DND-41 (cell line): ENCODE results near the gene DENR.

Experiments used
- EZH2 ChIP-seq: IDR thresholded peaks from 3 replicates; pipeline ENCODE4 v1.6.1; 2012; ENCODE audit warnings: borderline replicate concordance, low read depth, mild to moderate bottlenecking, moderate library complexity, low read length, inconsistent platforms; ENCODE audit not compliant: severe bottlenecking
- TF ChIP-seq, protein P1 (sequence below): IDR thresholded peaks from 2 replicates; pipeline ENCODE4 v1.5.1; 2012; ENCODE audit warnings: borderline replicate concordance, low read length, moderate library complexity, mild to moderate bottlenecking; ENCODE audit not compliant: poor library complexity, severe bottlenecking; ENCODE audit errors: extremely low read depth

DNA sequence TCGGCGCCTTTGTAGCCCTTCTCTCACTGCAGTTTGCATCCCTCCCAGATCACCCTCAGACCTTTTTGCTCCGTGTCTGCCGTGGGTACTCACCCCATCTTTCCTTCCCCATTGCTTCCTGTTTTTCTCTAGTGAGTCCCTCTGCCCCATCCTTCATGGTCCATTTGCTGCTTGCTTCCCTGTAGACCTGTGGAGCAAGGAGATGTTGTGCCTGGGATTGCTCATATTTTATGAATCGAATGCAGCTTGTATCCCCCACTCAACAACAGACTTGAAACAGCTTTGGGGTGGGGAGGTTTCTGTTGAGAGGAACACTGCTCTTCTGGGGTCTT lies 661 bp downstream of the DENR start:
- TF ChIP-seq, protein P1, sequence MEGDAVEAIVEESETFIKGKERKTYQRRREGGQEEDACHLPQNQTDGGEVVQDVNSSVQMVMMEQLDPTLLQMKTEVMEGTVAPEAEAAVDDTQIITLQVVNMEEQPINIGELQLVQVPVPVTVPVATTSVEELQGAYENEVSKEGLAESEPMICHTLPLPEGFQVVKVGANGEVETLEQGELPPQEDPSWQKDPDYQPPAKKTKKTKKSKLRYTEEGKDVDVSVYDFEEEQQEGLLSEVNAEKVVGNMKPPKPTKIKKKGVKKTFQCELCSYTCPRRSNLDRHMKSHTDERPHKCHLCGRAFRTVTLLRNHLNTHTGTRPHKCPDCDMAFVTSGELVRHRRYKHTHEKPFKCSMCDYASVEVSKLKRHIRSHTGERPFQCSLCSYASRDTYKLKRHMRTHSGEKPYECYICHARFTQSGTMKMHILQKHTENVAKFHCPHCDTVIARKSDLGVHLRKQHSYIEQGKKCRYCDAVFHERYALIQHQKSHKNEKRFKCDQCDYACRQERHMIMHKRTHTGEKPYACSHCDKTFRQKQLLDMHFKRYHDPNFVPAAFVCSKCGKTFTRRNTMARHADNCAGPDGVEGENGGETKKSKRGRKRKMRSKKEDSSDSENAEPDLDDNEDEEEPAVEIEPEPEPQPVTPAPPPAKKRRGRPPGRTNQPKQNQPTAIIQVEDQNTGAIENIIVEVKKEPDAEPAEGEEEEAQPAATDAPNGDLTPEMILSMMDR: no peak
- no peak for TF ChIP-seq EZH2
